Upper lobe of right lung (tissue), 1 donor: ENCODE measurements around the gene CABP1. TPM values are rescaled to one million over a fixed set of nuclear protein-coding genes. Genes with fewer than 3 reads are reported as not detected.

Experiments used
- ATAC-seq: fragments of 200-7000 bp; cut with Tn5 transposase; one replicate; pipeline ENCODE4 v1.9.1; 2020; ENCODE audit warnings: mild to moderate bottlenecking, moderate library complexity
- DNase-seq: peaks from one replicate; pipeline ENCODE4 v3.0.0-alpha.2; 2020
- H3K27ac ChIP-seq: fragments of 200-600 bp; one replicate; pipeline ENCODE4 v1.8.0; 2022
- H3K27me3 ChIP-seq: fragments of 200-600 bp; one replicate; pipeline ENCODE4 v1.8.0; 2022; ENCODE audit warnings: mild to moderate bottlenecking
- H3K36me3 ChIP-seq: fragments of 200-600 bp; one replicate; pipeline ENCODE4 v1.8.0; 2022
- H3K4me1 ChIP-seq: fragments of 200-600 bp; one replicate; pipeline ENCODE4 v1.8.0; 2022
- H3K4me3 ChIP-seq: fragments of 200-600 bp; one replicate; pipeline ENCODE4 v1.8.0; 2022; ENCODE audit warnings: mild to moderate bottlenecking
- H3K9me3 ChIP-seq: fragments of 200-600 bp; one replicate; pipeline ENCODE4 v1.8.0; 2022
- intact Hi-C: fragments of 100-400 bp; cut with DNase I; formaldehyde crosslinking; loops from one replicate; pipeline ENCODE4 v1.11.0; 2022
- total RNA-seq: library from RNA; stranded (reverse); fragmentation: NEBNext Ultra II Directional; extraction: Animal tissue kit (Norgen Biotek cat#: 25700); gene quantifications from one replicate; pipeline ENCODE4 v1.2.1, GENCODE V29; 2021
- TF ChIP-seq, protein P1 (sequence below): fragments of 200-600 bp; IDR thresholded peaks from one replicate; pipeline ENCODE4 v1.8.0; 2022; ENCODE audit warnings: antibody characterized with exemption
- donor health status: DM: no; HTN: yes; CAD: no; lungs with severe emphysema.

The CABP1 gene
- total RNA-seq, 1 donor from 2014 or later, result 0.23 TPM

DNA sequence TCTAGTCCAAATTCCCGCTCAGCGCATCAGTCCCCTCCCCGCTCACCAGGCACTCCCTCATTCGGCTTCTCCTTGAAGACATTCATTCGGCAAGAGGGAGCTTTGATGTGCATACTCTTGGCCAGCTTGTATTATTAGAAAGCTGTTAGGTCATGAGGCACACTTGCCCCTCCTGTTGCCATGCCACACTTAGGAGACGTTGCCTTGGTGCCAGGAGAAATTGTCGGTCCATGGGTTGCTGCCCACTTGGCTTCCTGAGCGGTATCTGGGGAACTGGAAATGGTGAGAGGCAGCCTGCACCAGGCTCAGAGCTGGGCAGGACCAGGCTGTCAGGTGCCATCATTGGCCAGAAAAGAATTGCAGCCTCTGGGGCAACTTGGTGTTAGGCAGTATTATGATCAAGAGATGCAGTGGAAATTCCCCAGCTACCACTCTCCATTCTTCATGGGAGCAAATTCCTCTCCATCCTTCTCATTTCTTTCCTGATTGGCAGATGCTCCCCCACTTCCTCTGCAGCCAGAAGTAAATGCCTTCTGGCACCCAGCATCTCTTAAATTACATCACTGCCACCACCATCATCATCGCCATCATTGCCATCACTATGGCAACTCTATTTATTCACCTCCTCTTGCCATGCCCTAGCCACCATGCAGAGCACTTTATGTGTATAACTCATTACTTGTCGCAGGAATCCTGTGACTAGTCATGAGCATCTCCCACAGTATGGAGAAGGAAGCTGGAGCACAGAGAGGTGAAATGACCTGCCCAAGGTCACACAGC lies 12.4 kb downstream of the CABP1 start:
- TF ChIP-seq, protein P1, sequence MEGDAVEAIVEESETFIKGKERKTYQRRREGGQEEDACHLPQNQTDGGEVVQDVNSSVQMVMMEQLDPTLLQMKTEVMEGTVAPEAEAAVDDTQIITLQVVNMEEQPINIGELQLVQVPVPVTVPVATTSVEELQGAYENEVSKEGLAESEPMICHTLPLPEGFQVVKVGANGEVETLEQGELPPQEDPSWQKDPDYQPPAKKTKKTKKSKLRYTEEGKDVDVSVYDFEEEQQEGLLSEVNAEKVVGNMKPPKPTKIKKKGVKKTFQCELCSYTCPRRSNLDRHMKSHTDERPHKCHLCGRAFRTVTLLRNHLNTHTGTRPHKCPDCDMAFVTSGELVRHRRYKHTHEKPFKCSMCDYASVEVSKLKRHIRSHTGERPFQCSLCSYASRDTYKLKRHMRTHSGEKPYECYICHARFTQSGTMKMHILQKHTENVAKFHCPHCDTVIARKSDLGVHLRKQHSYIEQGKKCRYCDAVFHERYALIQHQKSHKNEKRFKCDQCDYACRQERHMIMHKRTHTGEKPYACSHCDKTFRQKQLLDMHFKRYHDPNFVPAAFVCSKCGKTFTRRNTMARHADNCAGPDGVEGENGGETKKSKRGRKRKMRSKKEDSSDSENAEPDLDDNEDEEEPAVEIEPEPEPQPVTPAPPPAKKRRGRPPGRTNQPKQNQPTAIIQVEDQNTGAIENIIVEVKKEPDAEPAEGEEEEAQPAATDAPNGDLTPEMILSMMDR, result no peak
- Histone ChIP-seq H3K27me3 (peaks cover 4% of the 10 kb centered on the region), H3K4me3 (no peak overlapping the region), H3K4me1 (peaks cover 5% of the 10 kb centered on the region), H3K27ac (no peak overlapping the region), H3K9me3 (no peaks in the 10 kb centered on the region), H3K36me3 (no peaks in the 10 kb centered on the region)
- ATAC-seq, result no peak
- no peak for DNase-seq
- intact Hi-C loops, result loop anchor here (10.0 kb wide), 1 partner anchor 312 kb away; no protein-coding TSS in a partner anchor

DNA sequence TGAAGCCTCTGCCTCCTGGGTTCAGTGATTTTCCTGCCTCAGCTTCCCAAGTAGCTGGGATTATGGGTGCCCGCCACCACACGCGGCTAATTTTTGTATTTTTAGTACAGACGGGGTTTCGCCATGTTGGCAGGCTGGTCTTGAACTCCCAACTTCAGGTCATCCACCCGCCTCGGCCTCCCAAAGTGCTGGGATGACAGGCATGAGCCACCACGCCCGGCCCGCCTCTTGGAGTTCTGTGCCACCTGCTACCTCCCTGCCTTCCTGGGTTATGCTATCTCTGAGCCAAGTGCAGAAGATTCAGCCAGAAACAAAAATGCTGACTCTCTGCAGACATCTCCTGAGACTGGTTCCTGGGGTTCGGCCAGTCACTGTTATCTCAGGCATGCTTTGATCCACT lies 13.2 kb downstream of the CABP1 start:
- DNase-seq (no peak), ATAC-seq (no peak)
- intact Hi-C loops, result loop anchor here (10.0 kb wide), 1 partner anchor 311 kb away; no protein-coding TSS in a partner anchor
- Histone ChIP-seq H3K27me3 (peaks cover 4% of the 10 kb centered on the region), H3K4me3 (no peak overlapping the region), H3K4me1 (peaks cover 5% of the 10 kb centered on the region), H3K36me3 (no peaks in the 10 kb centered on the region), H3K27ac (no peak overlapping the region), H3K9me3 (no peaks in the 10 kb centered on the region)
- TF ChIP-seq, protein P1, result no peak

DNA sequence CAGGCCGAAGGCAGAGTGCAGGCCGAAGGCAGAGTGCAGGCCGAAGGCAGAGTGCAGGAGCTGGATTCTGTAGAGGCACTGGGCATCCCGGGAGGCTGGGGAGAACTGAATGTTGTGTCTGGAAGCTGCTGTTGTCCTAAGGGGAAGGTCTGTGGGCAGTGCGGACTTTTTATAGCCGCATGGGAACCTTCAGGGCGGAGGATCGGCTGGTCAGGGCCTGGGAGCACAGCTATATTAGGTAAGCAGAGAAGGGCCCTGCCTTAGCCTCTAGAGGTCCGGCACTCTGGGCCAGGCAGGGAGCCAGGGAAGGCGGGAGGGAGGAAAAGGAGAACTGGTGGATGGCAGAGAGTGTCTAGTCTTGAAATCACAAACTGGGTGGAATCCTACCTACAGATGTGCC lies 14.2 kb downstream of the CABP1 start:
- H3K4me3 ChIP-seq, result no peak overlapping the region
- no peak overlapping the region for H3K27ac ChIP-seq
- TF ChIP-seq, protein P1, result no peak
- no peak for DNase-seq
- no peaks in the 10 kb centered on the region for H3K36me3 ChIP-seq
- H3K9me3 ChIP-seq, result no peaks in the 10 kb centered on the region
- ATAC-seq, result peak; percentile 5
- H3K4me1 ChIP-seq, result peaks cover 1% of the 10 kb centered on the region
- H3K27me3 ChIP-seq, result peaks cover 4% of the 10 kb centered on the region
- intact Hi-C loops, result loop anchor here (10.0 kb wide), 1 partner anchor 310 kb away; no protein-coding TSS in a partner anchor

DNA sequence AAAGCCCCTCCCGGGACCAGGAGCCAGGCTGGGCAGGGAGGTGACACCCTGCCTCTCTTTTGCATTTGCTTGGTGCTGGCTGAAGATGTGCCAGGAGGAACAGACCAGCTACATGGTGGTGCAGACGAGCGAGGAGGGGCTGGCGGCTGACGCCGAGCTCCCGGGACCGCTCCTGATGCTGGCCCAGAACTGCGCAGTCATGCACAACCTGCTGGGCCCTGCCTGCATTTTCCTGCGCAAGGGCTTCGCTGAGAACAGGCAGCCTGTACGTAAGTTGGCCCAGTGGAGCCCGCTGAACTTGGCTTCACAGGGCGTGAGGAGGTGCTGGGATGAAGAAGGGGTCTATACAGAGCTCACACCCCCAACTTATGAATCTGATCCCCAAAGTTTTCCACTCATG lies 15.6 kb downstream of the CABP1 start:
- TF ChIP-seq, protein P1, result no peak
- intact Hi-C loops, result loop anchor here (10.0 kb wide), 1 partner anchor 309 kb away; no protein-coding TSS in a partner anchor

DNA sequence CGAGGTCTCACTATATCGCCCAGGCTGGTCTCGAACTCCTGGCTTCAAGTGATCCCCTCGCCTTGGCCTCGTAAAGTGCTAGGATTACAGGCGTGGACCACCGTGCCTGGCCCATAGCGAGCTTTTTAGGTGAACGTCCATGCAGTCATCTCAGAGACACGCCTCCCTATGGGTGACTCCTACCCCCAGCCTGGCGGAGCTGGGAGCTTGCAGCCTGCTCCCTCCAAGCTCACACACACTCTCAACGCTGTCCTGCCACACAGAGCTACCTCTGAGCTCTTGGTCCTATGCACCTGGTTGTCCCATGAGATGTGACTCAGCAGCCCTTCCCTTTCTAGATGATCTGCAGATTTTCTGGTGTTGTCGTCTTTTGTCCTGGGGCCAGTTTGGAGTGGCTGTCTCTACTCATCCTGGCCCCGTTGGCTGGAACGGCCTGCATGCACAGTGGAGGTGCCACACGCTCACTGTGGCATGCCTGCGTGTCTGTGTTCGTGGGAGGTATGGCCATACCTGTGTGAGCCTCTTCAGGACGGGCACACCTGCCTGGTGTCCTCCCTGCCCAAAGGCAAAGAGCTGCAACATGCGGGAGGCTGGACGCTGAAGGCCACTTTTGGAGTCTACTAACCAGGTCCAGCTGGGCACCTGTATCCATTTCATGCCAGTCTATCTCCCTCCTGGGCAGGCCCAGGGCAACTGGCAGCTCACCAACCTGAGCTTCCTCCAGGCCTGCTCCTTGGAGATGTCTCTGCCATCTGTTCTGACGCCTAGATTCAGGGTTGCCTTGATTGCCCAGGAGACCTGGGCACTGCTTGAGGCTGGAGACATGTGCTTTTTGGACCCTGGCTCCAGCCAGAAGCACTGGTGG lies 18.1 kb downstream of the CABP1 start:
- TF ChIP-seq, protein P1, result no peak
- intact Hi-C loops, result loop anchor here (10.0 kb wide), 1 partner anchor 306 kb away; no protein-coding TSS in a partner anchor
- no peak for ATAC-seq

More for the DNA sequence above, 15.6 kb downstream of the CABP1 start:
- H3K9me3 ChIP-seq, result no peaks in the 10 kb centered on the region
- DNase-seq, result no peak
- ATAC-seq, result no peak
- no peak overlapping the region for H3K27ac ChIP-seq
- no peak overlapping the region for H3K4me3 ChIP-seq
- no peaks in the 10 kb centered on the region for H3K27me3 ChIP-seq
- H3K36me3 ChIP-seq, result no peaks in the 10 kb centered on the region
- H3K4me1 ChIP-seq, result no peaks in the 10 kb centered on the region

More for the DNA sequence above, 18.1 kb downstream of the CABP1 start:
- Histone ChIP-seq H3K27me3 (no peaks in the 10 kb centered on the region), H3K9me3 (no peaks in the 10 kb centered on the region), H3K27ac (no peak overlapping the region), H3K4me1 (no peaks in the 10 kb centered on the region), H3K36me3 (no peaks in the 10 kb centered on the region), H3K4me3 (no peak overlapping the region)
- no peak for DNase-seq
